ENCODE measurements around the gene ZC3H10. TPM values are rescaled to one million over a fixed set of nuclear protein-coding genes. Genes with fewer than 3 reads are reported as not detected.
"Not testable (repeated sequence)": the region's sequence is repeated elsewhere in the genome, so short reads cannot be mapped to it uniquely, and the experiment has no call there.

ZC3H10 gene
- total RNA-seq, 2 donors from 2014 or later, result 3.5 to 4.1 TPM

DNA sequence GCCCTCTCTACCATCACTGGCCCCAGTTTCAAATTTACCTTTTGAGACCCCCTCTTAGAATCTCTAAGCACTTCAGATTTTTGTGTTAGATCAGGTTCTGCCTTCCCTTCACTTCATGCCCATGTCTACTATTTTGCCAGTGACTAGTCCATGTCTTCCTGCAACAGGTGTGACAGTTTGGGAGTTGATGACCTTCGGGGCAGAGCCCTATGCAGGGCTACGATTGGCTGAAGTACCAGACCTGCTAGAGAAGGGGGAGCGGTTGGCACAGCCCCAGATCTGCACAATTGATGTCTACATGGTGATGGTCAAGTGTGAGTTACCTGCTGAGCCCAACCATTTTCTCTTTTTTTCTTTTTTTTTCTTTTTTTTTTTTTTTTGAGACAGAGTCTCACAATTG lies 19.5 kb upstream of the ZC3H10 start:
- intact Hi-C loops (cut with DNase I, micrococcal nuclease), result no loop called here
- DNase-seq, result no peak
- ATAC-seq, result no peak

DNA sequence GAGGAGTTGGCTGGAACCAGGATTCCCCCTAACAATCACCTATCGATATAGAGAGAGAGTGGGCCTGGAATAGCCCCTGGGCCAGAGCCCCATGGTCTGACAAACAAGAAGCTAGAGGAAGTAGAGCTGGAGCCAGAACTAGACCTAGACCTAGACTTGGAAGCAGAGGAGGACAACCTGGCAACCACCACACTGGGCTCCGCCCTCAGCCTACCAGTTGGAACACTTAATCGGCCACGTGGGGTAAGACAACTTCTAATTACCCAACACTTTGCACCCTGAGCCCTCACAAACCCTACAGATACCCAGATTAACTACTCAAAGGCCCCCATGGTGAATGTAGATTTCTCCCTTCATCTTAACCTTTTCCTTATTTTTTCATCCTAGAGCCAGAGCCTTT lies 18.3 kb upstream of the ZC3H10 start:
- ATAC-seq (no peak), DNase-seq (no peak)
- intact Hi-C loops (cut with DNase I, micrococcal nuclease), result no loop called here

DNA sequence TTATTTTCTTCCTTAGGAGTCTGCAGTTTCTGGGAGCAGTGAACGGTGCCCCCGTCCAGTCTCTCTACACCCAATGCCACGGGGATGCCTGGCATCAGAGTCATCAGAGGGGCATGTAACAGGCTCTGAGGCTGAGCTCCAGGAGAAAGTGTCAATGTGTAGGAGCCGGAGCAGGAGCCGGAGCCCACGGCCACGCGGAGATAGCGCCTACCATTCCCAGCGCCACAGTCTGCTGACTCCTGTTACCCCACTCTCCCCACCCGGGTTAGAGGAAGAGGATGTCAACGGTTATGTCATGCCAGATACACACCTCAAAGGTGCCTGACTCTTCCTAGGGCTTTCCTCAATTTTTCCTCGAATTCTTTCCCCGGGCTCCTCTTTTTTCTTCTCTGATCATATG lies 17.0 kb upstream of the ZC3H10 start:
- ATAC-seq (no peak), DNase-seq (no peak)
- intact Hi-C loops (cut with DNase I, micrococcal nuclease), result no loop called here

DNA sequence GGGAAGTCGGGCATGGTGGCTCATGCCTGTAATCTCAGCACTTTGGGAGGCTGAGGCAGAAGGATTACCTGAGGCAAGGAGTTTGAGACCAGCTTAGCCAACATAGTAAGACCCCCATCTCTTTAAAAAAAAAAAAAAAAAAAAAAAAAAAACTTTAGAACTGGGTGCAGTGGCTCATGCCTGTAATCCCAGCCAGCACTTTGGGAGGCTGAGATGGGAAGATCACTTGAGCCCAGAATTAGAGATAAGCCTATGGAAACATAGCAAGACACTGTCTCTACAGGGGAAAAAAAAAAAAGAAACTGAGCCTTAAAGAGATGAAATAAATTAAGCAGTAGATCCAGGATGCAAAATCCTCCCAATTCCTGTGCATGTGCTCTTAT lies 15.4 kb upstream of the ZC3H10 start:
- ATAC-seq, result no peak
- intact Hi-C loops (cut with DNase I, micrococcal nuclease), result no loop called here
- DNase-seq, result no peak

DNA sequence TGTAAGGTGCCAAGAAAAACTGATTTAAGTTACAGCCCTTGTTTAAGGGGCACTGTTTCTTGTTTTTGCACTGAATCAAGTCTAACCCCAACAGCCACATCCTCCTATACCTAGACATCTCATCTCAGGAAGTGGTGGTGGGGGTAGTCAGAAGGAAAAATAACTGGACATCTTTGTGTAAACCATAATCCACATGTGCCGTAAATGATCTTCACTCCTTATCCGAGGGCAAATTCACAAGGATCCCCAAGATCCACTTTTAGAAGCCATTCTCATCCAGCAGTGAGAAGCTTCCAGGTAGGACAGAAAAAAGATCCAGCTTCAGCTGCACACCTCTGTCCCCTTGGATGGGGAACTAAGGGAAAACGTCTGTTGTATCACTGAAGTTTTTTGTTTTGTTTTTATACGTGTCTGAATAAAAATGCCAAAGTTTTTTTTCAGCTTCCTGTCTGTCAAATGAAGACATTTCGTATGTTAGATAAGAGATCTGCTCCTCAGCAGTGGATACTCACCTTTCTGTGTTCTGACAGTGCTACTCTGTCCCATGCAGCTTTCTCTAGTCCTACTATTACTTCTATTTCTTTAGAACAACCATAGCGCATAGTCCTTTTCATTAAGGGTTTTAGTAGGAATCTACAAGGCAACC lies 14.9 kb upstream of the ZC3H10 start:
- ATAC-seq, result no peak
- intact Hi-C loops (cut with DNase I, micrococcal nuclease), result no loop called here
- DNase-seq, result no peak

DNA sequence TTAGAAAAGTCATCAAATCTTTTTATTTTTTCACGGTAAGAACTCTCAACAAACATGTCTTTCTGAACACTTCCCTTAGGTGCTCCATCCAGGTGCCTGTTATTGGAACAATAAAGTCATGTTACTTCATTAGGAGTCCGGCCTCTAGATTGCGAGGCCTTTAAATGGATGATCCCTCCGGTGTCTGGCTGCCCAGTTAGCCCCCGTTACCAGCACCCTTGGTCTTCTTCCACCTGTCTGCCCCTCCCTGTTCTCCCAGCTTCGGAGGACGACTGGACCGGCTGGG lies 14.3 kb upstream of the ZC3H10 start:
- intact Hi-C loops (cut with DNase I, micrococcal nuclease), result no loop called here
- no peak for DNase-seq
- no peak for ATAC-seq

DNA sequence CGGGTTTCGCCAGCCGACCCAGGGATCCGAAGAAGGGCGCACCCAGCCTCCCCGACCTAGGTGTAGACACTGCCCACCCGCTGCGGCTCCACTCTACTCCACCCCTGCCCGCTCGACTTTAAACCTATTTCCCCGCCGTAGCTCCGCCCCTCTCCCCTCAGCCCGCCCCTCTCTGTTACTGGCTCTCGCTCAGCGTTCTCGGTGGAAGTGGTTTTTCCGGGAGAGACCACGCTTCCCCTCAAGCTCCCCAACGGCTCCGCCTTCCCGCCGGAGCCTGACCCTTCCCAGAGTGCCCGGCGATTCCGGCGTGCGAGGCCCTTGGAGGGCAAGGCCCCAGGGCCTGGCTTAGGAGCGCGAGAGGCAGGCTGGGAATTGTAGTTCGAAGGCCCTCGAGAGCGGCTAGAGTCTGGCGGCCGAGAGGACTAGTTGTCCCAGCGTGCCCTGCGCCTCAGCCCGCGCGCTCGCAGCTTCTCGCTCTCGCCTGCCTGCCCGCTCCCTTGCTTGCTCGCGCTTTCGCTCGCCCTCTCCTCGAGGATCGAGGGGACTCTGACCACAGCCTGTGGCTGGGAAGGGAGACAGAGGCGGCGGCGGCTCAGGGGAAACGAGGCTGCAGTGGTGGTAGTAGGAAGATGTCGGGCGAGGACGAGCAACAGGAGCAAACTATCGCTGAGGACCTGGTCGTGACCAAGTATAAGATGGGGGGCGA lies 13.8 kb upstream of the ZC3H10 start, which contains the start of gene PA2G4:
TSS of gene PA2G4 (plus strand) at position 451 of the 706 bp plus-strand sequence. CDS start at position 630, 179 bp downstream.
- peak; percentile 97 to 99 for DNase-seq
- peak; percentile 88 for ATAC-seq
- intact Hi-C loops (cut with DNase I, micrococcal nuclease), result no loop called here

DNA sequence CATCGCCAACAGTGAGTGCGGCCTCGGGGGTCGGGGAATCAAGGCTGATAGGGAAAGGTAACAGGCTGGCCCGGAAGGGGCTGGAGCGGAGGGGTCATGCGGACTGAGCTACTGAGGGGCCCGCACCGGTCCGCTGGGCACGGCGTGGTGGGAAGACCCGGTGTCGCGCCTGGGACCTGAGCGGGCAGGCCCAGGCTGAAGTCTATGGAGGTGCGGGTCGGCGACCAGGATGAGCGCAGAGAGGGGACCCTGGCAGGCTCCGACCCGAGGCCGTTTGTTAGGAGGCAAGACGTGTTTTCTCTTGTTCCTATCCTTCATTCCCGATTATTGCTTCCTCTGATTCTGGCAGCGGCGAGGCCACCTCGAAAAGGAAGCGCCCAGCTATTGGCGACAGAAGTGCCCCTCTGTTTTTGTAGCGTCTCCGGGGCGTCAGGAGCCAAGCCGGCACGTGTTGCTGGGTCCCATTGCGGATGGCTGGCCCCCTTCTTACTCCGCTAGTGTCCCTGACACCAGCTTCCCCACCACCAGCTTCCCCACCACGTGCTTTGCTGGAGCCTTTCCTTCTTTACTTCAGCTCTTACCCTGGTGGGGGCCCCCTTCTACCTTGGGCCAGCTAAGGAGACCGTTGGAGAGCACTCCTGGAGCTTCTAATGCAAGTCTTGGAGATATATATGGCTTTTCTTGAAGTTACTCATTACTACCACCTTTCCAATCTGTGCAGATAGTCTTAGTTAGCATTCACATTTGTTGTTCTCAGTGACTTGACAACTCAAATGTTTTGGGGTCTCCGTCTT lies 13.1 kb upstream of the ZC3H10 start:
- ATAC-seq (peak; percentile 30), DNase-seq (peak in 1 of 2 donors; percentile 57)
- intact Hi-C loops (cut with DNase I, micrococcal nuclease), result no loop called here

DNA sequence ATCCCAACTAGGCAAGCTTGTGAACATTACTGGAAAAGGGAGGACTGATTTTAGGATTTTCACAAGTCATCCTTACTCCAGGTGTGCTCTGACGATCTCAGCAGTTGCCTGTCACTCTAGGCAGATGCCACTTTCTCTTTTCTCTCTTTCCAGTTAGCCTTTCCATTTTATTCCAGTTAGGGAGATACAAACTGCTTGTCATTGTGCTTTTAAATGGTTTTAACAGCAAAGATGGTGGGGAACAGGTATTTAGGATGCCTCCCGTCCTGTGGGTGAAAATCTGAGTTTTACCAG lies 12.5 kb upstream of the ZC3H10 start:
- intact Hi-C loops (cut with DNase I, micrococcal nuclease), result no loop called here
- ATAC-seq, result no peak
- no peak for DNase-seq

DNA sequence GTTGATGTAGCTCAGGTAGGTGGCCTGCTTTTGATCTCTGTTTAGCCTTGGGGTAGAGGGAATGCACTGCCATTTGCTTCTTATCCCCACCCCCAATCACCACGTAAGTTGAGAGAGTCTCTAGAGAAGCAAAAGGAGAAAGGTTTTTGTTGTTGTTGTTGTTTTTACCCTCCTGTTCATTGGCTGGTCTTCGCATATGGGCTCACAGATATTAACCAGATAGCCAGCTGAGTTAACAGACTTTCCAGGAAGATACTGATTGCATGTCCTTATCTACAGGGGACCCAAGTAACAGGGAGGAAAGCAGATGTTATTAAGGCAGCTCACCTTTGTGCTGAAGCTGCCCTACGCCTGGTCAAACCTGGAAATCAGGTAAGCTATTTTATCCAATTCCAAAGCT lies 10.8 kb upstream of the ZC3H10 start:
- intact Hi-C loops (cut with DNase I, micrococcal nuclease), result no loop called here
- DNase-seq (no peak), ATAC-seq (no peak)

DNA sequence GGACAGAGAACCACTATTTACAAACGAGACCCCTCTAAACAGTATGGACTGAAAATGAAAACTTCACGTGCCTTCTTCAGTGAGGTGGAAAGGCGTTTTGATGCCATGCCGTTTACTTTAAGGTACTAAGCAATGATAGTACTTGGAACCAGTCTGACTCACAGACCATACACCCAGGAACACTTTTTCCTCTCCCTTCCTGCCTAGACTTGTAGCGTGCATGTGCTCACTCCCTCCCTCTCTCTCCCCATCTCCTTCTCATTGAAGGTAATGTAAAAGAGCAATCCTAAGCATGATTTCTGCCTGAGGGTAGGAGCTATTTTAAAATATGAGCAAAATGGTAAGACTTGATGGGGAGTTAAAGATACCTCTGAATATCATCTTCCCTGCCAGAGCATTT lies 7.5 kb upstream of the ZC3H10 start:
- intact Hi-C loops (cut with DNase I, micrococcal nuclease), result no loop called here

DNA sequence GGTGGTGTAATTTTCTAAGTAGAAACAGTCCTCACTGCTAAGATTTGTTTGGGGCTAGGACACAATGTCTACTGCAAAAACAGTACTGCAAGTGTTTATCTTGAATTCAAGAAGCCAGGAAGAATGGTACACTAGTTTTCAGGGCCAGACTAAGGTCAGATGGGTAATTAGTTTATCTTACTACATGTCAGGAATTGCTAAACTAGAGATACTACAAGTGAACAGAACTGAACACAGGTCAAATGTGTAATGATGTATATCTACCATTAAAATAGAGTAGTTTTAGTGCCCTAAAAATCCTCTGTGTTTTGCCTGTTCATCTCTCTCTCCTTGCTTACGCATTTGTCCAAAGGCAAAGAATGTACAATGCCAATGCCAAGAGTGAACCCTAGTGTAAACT lies 4.0 kb upstream of the ZC3H10 start:
- intact Hi-C loops (cut with DNase I, micrococcal nuclease), result no loop called here
- no peak for ATAC-seq
- no peak for DNase-seq

More for the DNA sequence above, 7.5 kb upstream of the ZC3H10 start:
- ATAC-seq, result no peak
- no peak for DNase-seq

DNA sequence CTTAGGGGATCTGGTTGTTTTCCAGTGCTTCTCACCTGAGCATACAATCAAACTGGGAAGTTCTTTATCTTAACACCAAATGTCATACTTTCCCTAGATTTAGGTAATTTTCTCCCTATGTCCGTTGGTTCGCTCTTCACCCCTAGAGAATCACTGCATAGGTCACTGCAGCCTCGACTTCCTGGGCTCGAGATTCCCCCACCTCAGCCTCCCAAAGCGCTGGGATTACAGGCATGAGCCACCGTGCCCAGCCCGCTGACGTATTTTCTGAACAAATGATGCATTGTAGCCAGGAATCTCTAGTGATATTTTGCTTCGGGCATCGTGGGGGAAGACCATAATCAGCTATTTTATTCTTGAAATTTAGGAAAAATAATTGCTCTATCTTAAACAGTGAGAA lies 2.7 kb upstream of the ZC3H10 start:
- DNase-seq (no peak), ATAC-seq (no peak)
- intact Hi-C loops (cut with DNase I, micrococcal nuclease), result no loop called here

DNA sequence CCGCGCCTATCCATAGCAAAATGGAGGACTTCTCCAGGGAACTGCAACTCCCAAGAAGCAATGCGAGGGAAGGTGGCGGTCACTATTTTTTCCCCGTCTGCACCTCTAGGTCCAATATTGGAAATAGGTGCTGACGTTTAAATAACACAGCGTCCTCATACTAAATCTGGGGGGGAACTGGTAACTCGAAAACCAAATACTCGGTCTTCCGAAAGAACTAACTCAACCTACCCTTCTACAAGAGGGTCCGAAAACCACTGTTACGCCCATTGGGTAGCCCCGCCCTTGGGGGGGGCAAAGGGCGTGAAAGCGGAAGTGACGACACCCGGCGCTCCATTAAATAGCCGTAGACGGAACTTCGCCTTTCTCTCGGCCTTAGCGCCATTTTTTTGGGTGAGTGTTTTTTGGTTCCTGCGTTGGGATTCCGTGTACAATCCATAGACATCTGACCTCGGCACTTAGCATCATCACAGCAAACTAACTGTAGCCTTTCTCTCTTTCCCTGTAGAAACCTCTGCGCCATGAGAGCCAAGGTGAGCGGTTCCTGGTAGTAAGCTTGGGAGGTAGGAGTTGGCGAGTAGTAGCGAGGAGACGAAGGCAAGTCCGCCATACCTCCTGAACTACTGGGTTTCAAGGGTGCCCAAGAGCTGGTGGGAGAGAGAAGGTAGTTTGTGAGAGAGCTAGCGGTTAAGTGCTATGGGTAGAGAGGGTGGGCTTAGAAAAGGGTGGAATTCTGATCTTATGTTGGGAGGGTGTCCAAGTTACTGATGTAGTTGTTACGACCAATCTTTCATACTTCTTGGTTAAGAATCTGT lies 1.6 kb upstream of the ZC3H10 start, which contains the start of gene RPL41:
TSS of gene RPL41 (plus strand) at position 367 of the 815 bp plus-strand sequence.
- intact Hi-C loops (cut with DNase I, micrococcal nuclease), result no loop called here
- DNase-seq (peak; percentile 93 to 98), ATAC-seq (peak; percentile 69)

DNA sequence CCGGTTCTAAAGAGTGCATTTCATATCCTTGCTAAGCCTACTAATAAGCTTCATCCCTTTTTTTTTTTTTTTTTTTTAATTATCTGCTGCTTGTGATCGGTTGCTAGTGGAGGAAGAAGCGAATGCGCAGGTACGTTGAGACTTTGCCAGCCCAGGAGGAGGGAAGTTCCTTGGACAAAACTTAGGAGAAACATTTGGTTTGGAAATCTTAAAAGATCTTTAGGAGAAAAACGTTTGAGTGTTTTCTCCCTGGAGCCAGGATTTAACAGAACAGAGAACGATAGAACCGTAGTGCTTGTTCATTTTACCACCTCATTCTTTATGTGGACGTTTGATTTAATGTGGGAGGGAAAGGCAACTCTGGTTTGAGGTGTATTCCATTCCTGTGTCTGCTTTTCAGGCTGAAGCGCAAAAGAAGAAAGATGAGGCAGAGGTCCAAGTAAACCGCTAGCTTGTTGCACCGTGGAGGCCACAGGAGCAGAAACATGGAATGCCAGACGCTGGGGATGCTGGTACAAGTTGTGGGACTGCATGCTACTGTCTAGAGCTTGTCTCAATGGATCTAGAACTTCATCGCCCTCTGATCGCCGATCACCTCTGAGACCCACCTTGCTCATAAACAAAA lies 872 bp upstream of the ZC3H10 start:
- intact Hi-C loops (cut with DNase I, micrococcal nuclease); DNase-seq; ATAC-seq: not testable (repeated sequence)

DNA sequence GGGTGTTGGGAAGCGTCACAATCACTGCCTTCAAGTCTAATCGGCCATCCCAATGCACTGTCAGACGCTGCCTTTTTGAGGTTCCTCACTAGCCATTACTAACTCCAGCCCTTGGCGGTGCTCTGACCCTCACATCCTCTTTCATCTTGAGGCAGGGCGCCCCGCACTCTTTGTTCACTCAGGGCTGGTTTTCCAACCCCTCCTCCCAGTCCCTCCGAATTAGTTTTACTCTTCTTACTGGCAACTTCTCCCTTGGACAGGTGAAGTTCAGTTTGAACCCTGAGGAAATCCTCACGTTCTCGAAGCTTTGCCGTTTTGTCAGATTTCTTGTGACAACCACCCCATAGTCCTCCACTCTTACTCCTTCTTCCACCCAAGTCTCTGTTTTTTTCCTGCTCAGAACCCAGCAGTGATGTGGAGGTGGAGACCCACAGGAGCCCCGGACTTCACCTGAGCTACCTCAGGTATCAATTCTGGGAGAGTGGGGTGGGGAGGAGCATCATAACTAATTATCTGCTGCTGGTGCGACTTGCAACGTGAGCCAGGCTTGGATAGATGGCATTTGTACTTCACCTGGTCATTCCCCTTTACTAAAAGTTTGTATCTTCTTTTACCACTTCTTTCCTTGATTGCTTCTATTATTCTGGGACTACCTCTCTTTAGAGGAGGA lies 757 bp downstream of the ZC3H10 start:
- ATAC-seq (peak; percentile 4), DNase-seq (no peak)
- intact Hi-C loops (cut with DNase I, micrococcal nuclease), result no loop called here

DNA sequence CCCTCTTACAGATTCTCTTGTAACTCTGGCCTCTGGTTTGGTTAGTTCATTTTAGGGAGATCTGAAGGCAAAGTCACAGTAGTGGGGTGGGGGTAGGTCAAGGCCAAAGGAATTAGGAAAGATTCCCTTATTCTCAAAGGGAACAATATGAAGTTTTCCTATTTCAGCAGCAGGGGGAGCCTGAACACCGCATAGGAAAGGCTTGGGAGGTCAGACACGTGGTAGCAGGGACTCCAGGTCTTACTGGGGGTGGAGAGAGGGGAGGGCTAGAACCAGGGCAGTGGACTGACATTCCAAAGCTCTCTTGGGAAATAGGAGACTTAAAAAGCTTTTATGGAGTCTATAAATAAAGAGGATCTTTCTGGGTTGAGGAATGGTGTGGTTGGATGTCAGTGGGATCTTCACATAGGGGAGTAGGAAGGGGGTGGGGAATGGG lies 1.3 kb downstream of the ZC3H10 start:
- ATAC-seq (peak; percentile 32), DNase-seq (peak; percentile 59 to 87)
- intact Hi-C loops (cut with DNase I, micrococcal nuclease), result no loop called here

DNA sequence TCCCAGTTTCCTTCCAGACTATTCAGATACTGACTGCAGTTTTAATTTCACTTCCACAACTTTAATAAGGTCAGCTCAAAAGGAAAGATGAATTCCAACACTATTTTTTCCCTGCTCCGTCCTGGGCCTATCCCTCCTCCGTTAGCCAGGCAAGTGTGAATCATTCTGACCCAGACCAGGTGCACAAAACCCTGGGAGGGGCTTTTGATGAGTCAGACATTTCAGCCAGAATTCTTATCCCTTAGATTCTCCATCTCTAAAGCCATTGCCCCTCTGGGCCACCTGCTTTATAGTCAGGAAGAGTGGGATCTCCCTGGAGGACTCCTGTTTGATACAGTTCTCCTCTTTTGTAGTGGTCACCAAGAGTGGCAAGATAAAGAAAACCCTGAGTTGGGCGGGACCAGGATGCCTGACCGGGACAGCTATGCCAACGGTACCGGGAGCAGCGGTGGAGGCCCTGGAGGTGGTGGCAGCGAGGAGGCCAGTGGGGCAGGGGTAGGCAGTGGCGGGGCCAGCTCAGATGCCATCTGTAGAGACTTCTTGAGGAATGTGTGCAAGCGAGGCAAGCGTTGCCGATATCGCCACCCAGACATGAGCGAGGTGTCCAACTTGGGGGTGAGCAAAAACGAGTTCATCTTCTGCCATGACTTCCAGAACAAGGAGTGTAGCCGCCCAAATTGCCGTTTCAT lies 2.2 kb downstream of the ZC3H10 start:
- ATAC-seq, result no peak

More for the DNA sequence above, 2.2 kb downstream of the ZC3H10 start:
- DNase-seq, result no peak
- intact Hi-C loops (cut with DNase I, micrococcal nuclease), result loop anchor here in 1 of 2 donors (10.0 kb wide), 1 partner anchor 64 kb away; the partner anchor contains the start of gene SMARCC2
